ENCODE measurements around the gene NASP. TPM values are rescaled to one million over a fixed set of nuclear protein-coding genes. Genes with fewer than 3 reads are reported as not detected.

The NASP gene
- total RNA-seq, 1 donor from 2014 or later: 258 TPM

DNA sequence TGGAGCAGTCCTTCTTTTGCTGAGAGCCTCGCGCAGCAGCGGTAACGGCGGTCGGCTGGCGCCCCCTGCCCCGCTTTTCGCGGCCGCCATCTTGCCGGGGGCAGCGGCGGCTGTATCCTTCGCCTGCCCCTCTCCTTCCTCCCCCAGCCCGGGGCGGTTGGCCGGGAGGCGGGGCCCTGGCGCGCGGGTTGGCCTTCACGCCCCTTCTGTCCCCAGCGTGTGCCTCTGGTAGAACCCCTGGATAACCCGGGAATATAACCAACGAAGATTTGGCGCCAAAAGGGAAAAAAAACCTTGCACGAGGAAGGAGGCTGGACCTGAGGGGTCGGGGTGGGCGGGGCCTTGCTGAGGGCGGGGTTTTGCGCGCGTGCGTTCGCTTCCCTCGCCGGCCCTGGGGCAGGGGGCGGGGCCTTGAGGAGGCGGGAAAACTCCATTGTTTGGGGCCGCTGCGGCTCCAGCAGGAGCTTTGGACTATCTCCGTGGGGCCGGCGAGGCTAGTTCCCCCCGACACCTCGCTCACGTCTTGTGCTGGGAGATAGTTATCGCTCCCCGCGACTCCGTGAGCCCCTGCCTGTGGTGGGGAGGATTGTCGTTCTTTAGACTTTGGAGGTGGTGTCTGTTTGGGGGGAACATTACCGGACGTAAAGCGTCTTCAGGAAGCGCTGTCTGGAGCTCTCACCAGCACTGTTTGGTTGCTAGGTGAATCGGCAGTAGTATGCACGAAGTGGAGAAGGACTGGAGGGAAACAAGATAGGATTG is 689 bp downstream of the NASP start:
- Mint-ChIP-seq H3K36me3 (ENCODE audit: insufficient read depth) (no peaks in the 10 kb centered on the region), H3K4me3 (ENCODE audit: low read depth) (peak overlapping the region; percentile 96), H3K9me3 (ENCODE audit: low read depth) (no peaks in the 10 kb centered on the region), H3K27ac (peak overlapping the region; percentile 99), H3K4me1 (ENCODE audit: low read depth) (peaks cover 16% of the 10 kb centered on the region), H3K27me3 (no peaks in the 10 kb centered on the region)
- TF ChIP-seq, protein P1, sequence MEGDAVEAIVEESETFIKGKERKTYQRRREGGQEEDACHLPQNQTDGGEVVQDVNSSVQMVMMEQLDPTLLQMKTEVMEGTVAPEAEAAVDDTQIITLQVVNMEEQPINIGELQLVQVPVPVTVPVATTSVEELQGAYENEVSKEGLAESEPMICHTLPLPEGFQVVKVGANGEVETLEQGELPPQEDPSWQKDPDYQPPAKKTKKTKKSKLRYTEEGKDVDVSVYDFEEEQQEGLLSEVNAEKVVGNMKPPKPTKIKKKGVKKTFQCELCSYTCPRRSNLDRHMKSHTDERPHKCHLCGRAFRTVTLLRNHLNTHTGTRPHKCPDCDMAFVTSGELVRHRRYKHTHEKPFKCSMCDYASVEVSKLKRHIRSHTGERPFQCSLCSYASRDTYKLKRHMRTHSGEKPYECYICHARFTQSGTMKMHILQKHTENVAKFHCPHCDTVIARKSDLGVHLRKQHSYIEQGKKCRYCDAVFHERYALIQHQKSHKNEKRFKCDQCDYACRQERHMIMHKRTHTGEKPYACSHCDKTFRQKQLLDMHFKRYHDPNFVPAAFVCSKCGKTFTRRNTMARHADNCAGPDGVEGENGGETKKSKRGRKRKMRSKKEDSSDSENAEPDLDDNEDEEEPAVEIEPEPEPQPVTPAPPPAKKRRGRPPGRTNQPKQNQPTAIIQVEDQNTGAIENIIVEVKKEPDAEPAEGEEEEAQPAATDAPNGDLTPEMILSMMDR (IDR thresholded peaks at IDR 0.05; ENCODE audit: unreplicated experiment): peak; percentile 24
- peak; percentile 86 for DNase-seq (ENCODE audit: low spot score, unreplicated experiment)

DNA sequence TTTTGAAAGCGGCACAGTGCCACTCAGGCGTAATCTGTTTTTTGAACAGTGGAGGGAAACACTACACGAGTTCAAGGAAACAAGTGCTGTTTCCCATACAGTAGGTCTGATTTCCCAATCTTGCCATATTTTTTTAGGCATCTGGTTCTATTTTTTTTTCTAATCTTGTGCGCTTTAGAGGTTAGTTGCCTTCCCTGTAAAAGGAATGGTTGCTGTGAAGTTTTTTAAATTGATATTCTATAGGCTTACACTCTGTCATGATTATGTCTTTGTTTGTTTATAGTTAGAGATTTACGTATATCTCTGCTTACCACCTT is 1.2 kb downstream of the NASP start:
- TF ChIP-seq, protein P1 (IDR thresholded peaks at IDR 0.05; ENCODE audit: unreplicated experiment): peak; percentile 7
- no peak for DNase-seq (ENCODE audit: low spot score, unreplicated experiment)
- H3K27ac Mint-ChIP-seq: peak overlapping the region; percentile 99
- peaks cover 16% of the 10 kb centered on the region for H3K4me1 Mint-ChIP-seq (ENCODE audit: low read depth)
- peak overlapping the region; percentile 96 for H3K4me3 Mint-ChIP-seq (ENCODE audit: low read depth)
- no peaks in the 10 kb centered on the region for H3K27me3 Mint-ChIP-seq
- H3K9me3 Mint-ChIP-seq (ENCODE audit: low read depth): no peaks in the 10 kb centered on the region
- H3K36me3 Mint-ChIP-seq (ENCODE audit: insufficient read depth): no peaks in the 10 kb centered on the region

DNA sequence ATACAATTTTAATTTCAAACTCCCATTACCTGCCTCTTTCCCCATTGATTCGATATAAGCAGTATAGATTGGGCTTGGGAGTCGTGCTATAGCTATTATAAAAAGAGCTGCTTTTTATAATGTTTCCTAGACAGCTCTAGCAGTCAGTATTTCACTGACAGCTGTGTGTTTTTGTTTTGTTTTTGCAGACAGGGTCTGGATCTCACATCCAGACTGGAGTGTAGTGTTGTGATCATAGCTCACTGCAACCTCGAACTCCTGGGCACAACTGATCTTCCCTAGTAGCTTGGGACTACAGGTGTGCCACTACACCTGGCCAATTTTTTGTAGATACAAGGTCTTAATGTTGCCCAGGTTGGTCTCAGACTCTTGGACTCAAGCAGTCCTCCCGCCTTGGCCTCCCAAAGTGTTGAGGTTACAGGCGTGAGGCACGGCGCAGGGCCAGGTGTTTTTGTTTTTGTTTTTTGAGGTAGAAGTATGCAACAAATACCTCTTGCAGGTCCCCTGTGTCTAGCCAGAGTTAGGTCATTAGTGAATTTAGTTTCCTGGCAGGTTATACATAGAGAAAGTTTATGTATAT is 1.7 kb downstream of the NASP start:
- peaks cover 16% of the 10 kb centered on the region for H3K4me1 Mint-ChIP-seq (ENCODE audit: low read depth)
- no peaks in the 10 kb centered on the region for H3K27me3 Mint-ChIP-seq
- no peak for DNase-seq (ENCODE audit: low spot score, unreplicated experiment)
- TF ChIP-seq, protein P1 (IDR thresholded peaks at IDR 0.05; ENCODE audit: unreplicated experiment): no peak
- H3K9me3 Mint-ChIP-seq (ENCODE audit: low read depth): no peaks in the 10 kb centered on the region
- peak overlapping the region; percentile 99 for H3K27ac Mint-ChIP-seq
- H3K36me3 Mint-ChIP-seq (ENCODE audit: insufficient read depth): no peaks in the 10 kb centered on the region
- H3K4me3 Mint-ChIP-seq (ENCODE audit: low read depth): peak overlapping the region; percentile 96

DNA sequence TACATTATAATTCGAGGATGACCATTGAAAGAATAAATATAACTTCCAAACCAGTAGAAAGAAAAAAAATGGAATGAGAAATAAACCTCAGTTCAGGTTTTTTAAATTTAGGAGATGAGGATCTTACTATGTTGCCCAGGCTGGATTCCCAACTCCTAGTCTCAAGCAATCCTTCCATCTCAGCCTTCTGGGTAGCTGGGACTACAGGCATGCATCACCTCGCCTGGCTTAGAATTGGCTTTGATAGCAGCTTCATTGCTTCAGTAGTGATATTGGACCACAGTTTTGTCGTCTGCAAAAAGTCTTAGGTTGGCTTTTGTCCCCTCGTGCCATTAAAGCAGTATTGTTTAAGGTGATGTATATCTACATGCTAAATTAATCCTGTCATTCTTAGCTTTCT is 2.9 kb downstream of the NASP start:
- DNase-seq (ENCODE audit: low spot score, unreplicated experiment): no peak
- peaks cover 2% of the 10 kb centered on the region for H3K36me3 Mint-ChIP-seq (ENCODE audit: insufficient read depth)
- H3K27ac Mint-ChIP-seq: peak overlapping the region; percentile 99
- no peaks in the 10 kb centered on the region for H3K9me3 Mint-ChIP-seq (ENCODE audit: low read depth)
- H3K4me1 Mint-ChIP-seq (ENCODE audit: low read depth): peaks cover 18% of the 10 kb centered on the region
- TF ChIP-seq, protein P1 (IDR thresholded peaks at IDR 0.05; ENCODE audit: unreplicated experiment): no peak
- H3K27me3 Mint-ChIP-seq: no peaks in the 10 kb centered on the region
- peak overlapping the region; percentile 65 for H3K4me3 Mint-ChIP-seq (ENCODE audit: low read depth)

DNA sequence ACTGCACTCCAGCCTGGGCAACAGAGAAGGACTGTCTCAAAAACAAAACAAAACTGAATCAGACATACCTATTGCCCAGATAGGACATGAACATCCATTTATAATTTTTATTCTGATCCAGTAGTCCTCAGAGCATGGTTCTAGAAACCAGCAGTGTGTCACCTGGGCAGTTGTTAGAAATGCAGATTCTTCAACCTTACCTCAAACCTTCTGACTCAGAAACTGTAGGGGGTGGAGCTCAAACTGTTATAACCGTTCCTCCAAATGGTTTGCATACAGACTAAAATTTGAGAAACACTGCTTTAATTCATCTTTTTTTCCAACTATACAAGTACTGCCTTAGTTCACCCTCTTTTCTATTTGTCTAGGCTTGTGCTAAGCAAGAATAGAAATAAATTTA is 6.0 kb downstream of the NASP start:
- H3K27me3 Mint-ChIP-seq: no peaks in the 10 kb centered on the region
- H3K36me3 Mint-ChIP-seq (ENCODE audit: insufficient read depth): peaks cover 5% of the 10 kb centered on the region
- no peak for DNase-seq (ENCODE audit: low spot score, unreplicated experiment)
- peaks cover 16% of the 10 kb centered on the region for H3K4me1 Mint-ChIP-seq (ENCODE audit: low read depth)
- no peak overlapping the region for H3K27ac Mint-ChIP-seq
- TF ChIP-seq, protein P1 (IDR thresholded peaks at IDR 0.05; ENCODE audit: unreplicated experiment): no peak
- H3K4me3 Mint-ChIP-seq (ENCODE audit: low read depth): no peak overlapping the region
- H3K9me3 Mint-ChIP-seq (ENCODE audit: low read depth): no peaks in the 10 kb centered on the region
